SIG-M5 (cell line): ENCODE measurements around the gene DNAH10.
"Not testable (repeated sequence)": the region's sequence is repeated elsewhere in the genome, so short reads cannot be mapped to it uniquely, and the experiment has no call there.

Experiments used
- DNase-seq: peaks from one replicate; lab custom pipeline; 2025; lab: John Stamatoyannopoulos, UW

DNAH10 gene

GRCh38 chr12:123744836-123745235 is 17.3 kb upstream of the DNAH10 start:
- no peak for DNase-seq

GRCh38 chr12:123747309-123747708 is 14.8 kb upstream of the DNAH10 start:
- DNase-seq: no peak

- no peak for DNase-seq
Measured at GRCh38 chr12:123748161-123748560, 13.9 kb upstream of the DNAH10 start.

GRCh38 chr12:123748661-123749060 is 13.4 kb upstream of the DNAH10 start:
- no peak for DNase-seq

GRCh38 chr12:123749355-123749754 is 12.7 kb upstream of the DNAH10 start:
- DNase-seq: no peak

- no peak for DNase-seq
Measured at GRCh38 chr12:123750159-123750656, 11.9 kb upstream of the DNAH10 start.

GRCh38 chr12:123752046-123752445 is 10.1 kb upstream of the DNAH10 start:
- no peak for DNase-seq

- no peak for DNase-seq
Measured at GRCh38 chr12:123754041-123754772, 7.9 kb upstream of the DNAH10 start.

GRCh38 chr12:123757561-123757960 is 4.5 kb upstream of the DNAH10 start:
- no peak for DNase-seq

- no peak for DNase-seq
Measured at GRCh38 chr12:123760267-123760938, 1.7 kb upstream of the DNAH10 start.

- DNase-seq: no peak
Measured at GRCh38 chr12:123762715-123763052, 583 bp downstream of the DNAH10 start.

- DNase-seq: no peak
Measured at GRCh38 chr12:123763093-123763492, 992 bp downstream of the DNAH10 start.

GRCh38 chr12:123764109-123764508 is 2.0 kb downstream of the DNAH10 start:
- DNase-seq: no peak

- DNase-seq: no peak
Measured at GRCh38 chr12:123765504-123766035, 3.5 kb downstream of the DNAH10 start.

- no peak for DNase-seq
Measured at GRCh38 chr12:123767613-123768012, 5.5 kb downstream of the DNAH10 start.

- no peak for DNase-seq
Measured at GRCh38 chr12:123771261-123771660, 9.2 kb downstream of the DNAH10 start.

GRCh38 chr12:123772074-123772473 is 10.0 kb downstream of the DNAH10 start:
- DNase-seq: no peak

- no peak for DNase-seq
Measured at GRCh38 chr12:123773375-123773774, 11.3 kb downstream of the DNAH10 start.

GRCh38 chr12:123779551-123779950 is 17.4 kb downstream of the DNAH10 start:
- DNase-seq: no peak

- no peak for DNase-seq
Measured at GRCh38 chr12:123782997-123783792, 21.1 kb downstream of the DNAH10 start.

- DNase-seq: no peak
Measured at GRCh38 chr12:123787466-123787865, 25.4 kb downstream of the DNAH10 start.

GRCh38 chr12:123788541-123788940 is 26.4 kb downstream of the DNAH10 start:
- DNase-seq: no peak

GRCh38 chr12:123789422-123789821 is 27.3 kb downstream of the DNAH10 start:
- DNase-seq: not testable (repeated sequence)
